Neuronal stem cell (in vitro differentiated cells): ENCODE measurements around the gene FOXN3.

ENCODE experiments used
- DNase-seq: peaks from one replicate; pipeline ENCODE4 v3.0.0-alpha.2; 2013; ENCODE audit warnings: low spot score
- H2AFZ ChIP-seq: one replicate; pipeline ENCODE4 v1.6.1; 2013; ENCODE audit warnings: mild to moderate bottlenecking, low read length, inconsistent platforms
- H2AK5ac ChIP-seq: 2 replicates; pipeline ENCODE4 v1.6.1; 2013; ENCODE audit warnings: low read depth, mild to moderate bottlenecking, inconsistent platforms, low read length, moderate library complexity, mixed read lengths
- H2BK120ac ChIP-seq: 2 replicates; pipeline ENCODE4 v1.6.1; 2013; ENCODE audit warnings: low read depth, mild to moderate bottlenecking, inconsistent platforms, low read length, moderate library complexity, mixed read lengths
- H2BK12ac ChIP-seq: one replicate; pipeline ENCODE4 v1.6.1; 2013; ENCODE audit warnings: low read length, inconsistent platforms
- H2BK15ac ChIP-seq: 2 replicates; pipeline ENCODE4 v1.6.1; 2013; ENCODE audit warnings: mild to moderate bottlenecking, low read length, inconsistent platforms, mixed read lengths
- H2BK5ac ChIP-seq: one replicate; pipeline ENCODE4 v1.6.1; 2013; ENCODE audit warnings: inconsistent platforms, mild to moderate bottlenecking, low read length, moderate library complexity
- H3K14ac ChIP-seq: one replicate; pipeline ENCODE4 v1.6.1; 2013; ENCODE audit warnings: low read length, inconsistent platforms
- H3K18ac ChIP-seq: 2 replicates; pipeline ENCODE4 v1.6.1; 2013; ENCODE audit warnings: low read length, inconsistent platforms
- H3K23ac ChIP-seq: 2 replicates; pipeline ENCODE4 v1.6.1; 2013; ENCODE audit warnings: low read depth, mild to moderate bottlenecking, mixed read lengths, low read length, inconsistent platforms; ENCODE audit not compliant: poor library complexity
- H3K27ac ChIP-seq: replicated peaks from 3 replicates; pipeline ENCODE4 v1.5.1; 2013; ENCODE audit warnings: low read length, inconsistent platforms
- H3K27me3 ChIP-seq, 3 experiments: 2 replicates each; pipeline ENCODE4 v1.6.1; 2013; ENCODE audit warnings: low read length in 3 of 3, mild to moderate bottlenecking in 2 of 3, inconsistent platforms in 1 of 3, low read depth in 1 of 3, mixed read lengths in 1 of 3, moderate library complexity in 1 of 3; ENCODE audit not compliant: control insufficient read depth in 3 of 3, insufficient read depth in 3 of 3
- H3K36me3 ChIP-seq, 2 donors: replicated peaks in 1 of 2; 2 replicates each; pipeline ENCODE4 v1.6.1; 2013; ENCODE audit warnings: low read length in 2 of 2; ENCODE audit not compliant: control insufficient read depth in 2 of 2, insufficient read depth in 2 of 2
- H3K4ac ChIP-seq: 2 replicates; pipeline ENCODE4 v1.6.1; 2013; ENCODE audit warnings: inconsistent platforms, mild to moderate bottlenecking, low read length, moderate library complexity
- H3K4me1 ChIP-seq, 2 donors: 1 replicate in 1 of 2; 2 replicates in 1 of 2; pipeline ENCODE4 v1.6.1; 2013; ENCODE audit warnings: low read length in 2 of 2, low read depth in 1 of 2; ENCODE audit not compliant: control insufficient read depth in 2 of 2, insufficient read depth in 1 of 2
- H3K4me2 ChIP-seq: one replicate; pipeline ENCODE4 v1.6.1; 2013; ENCODE audit warnings: mild to moderate bottlenecking, low read length, inconsistent platforms; ENCODE audit not compliant: insufficient read depth, poor library complexity, severe bottlenecking
- H3K4me3 ChIP-seq, 2 donors: 2 replicates each; pipeline ENCODE4 v1.5.1; 2013; ENCODE audit warnings: low read length in 2 of 2, mild to moderate bottlenecking in 2 of 2, inconsistent platforms in 1 of 2, moderate library complexity in 1 of 2
- H3K79me1 ChIP-seq: one replicate; pipeline ENCODE4 v1.6.1; 2013; ENCODE audit warnings: low read depth, mild to moderate bottlenecking, inconsistent platforms, low read length, moderate library complexity
- H3K9ac ChIP-seq: one replicate; pipeline ENCODE4 v1.6.1; 2013; ENCODE audit warnings: mild to moderate bottlenecking, low read depth, low read length, inconsistent platforms; ENCODE audit not compliant: poor library complexity
- H3K9me3 ChIP-seq, 2 donors: replicated peaks in 1 of 2; 2 replicates each; pipeline versions ENCODE3 to v1.6.1; 2013; ENCODE audit warnings: low read length in 2 of 2, mild to moderate bottlenecking in 2 of 2, inconsistent platforms in 1 of 2, low read depth in 1 of 2, mixed read lengths in 1 of 2, moderate library complexity in 1 of 2; ENCODE audit not compliant: control insufficient read depth in 2 of 2, insufficient read depth in 1 of 2
- H4K8ac ChIP-seq: one replicate; pipeline ENCODE4 v1.6.1; 2013; ENCODE audit warnings: low read depth, mild to moderate bottlenecking, inconsistent platforms, low read length, moderate library complexity
- H4K91ac ChIP-seq: one replicate; pipeline ENCODE4 v1.6.1; 2013; ENCODE audit warnings: low read length, low read depth, mild to moderate bottlenecking, inconsistent platforms; ENCODE audit not compliant: poor library complexity
- WGBS, 2 donors: extraction: QIAGEN DNeasy Blood & Tissue Kit; methylation state at CpG; one replicate each; pipeline ENCODE4 v1.1.7; 2013; ENCODE audit warnings: missing lambda C conversion rate in 2 of 2, mixed read lengths in 1 of 2; ENCODE audit not compliant: insufficient read length in 2 of 2, insufficient replicate concordance in 1 of 2; ENCODE audit errors: extremely low coverage in 2 of 2; 5-methylcytosine and 5-hydroxymethylcytosine counted together

The FOXN3 gene

DNA sequence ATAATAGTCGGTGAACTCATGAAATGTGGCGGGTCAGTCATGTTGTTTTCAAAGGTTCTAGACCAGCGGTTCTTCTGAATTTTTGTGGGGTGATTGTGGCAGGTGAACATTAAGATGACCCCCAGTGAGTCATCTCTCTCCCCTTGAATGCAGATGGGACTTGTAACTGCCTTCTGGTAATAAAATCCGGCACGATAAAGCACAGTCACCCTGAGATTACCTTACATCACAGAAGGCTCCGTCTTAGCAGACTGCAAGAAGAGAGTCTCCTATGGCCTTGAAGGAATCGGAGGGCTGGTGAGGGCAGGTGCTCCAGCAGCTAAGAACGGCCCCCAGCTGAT lies 189.6 kb downstream of the FOXN3 start:
- no CpG with 5 or more reads among the region's 8 CpGs for WGBS, 2 donors

DNA sequence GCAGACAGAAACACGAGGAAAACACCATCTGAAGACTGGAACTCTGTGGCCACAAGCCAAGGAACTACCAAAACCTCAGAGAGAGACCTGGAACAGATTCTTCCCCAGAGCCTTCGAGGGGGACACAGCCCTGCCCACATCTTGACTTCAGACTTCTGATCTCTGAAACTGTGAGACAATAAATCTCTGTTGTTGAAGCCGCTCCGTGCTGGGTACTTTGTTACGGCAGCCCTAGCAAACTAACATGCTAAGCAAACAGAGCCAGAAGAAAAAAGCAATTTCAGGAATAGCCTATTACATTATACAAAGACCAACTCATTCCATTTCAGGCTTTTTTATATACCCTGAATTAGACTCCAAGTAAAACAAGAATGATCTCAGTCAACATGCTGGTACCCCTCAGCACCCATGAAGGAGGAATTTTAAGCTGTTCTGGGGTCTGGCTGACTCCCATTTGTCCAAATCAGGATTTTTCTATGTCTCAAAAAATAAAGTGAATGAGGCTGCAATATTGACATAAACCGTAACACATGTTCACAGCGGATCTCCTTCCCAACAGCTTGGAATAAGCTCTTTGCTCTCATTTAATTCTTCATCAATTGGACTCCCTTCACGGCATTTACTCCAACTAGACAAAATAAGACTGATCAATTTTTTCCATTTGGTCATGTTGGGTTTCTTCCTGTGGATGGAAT lies 190.1 kb downstream of the FOXN3 start:
- no peaks in the 10 kb centered on the region for H3K27me3 ChIP-seq
- no peak overlapping the region for H2BK15ac ChIP-seq
- no CpG with 5 or more reads among the region's 8 CpGs for WGBS, 2 donors
- H4K91ac ChIP-seq, result no peak overlapping the region
- no peaks in the 10 kb centered on the region for H3K36me3 ChIP-seq
- DNase-seq, result no peak
- H2BK5ac ChIP-seq, result no peak overlapping the region
- no peak overlapping the region for H3K4me3 ChIP-seq
- H3K79me1 ChIP-seq, result no peaks in the 10 kb centered on the region
- no peak overlapping the region for H3K4ac ChIP-seq
- no peak overlapping the region for H2BK120ac ChIP-seq
- no peak overlapping the region for H3K9ac ChIP-seq
- H3K18ac ChIP-seq, result no peak overlapping the region
- no peak overlapping the region for H2AFZ ChIP-seq
- H3K14ac ChIP-seq, result no peak overlapping the region
- H3K9me3 ChIP-seq, result no peaks in the 10 kb centered on the region
- H2AK5ac ChIP-seq, result no peak overlapping the region
- no peak overlapping the region for H3K4me2 ChIP-seq
- no peak overlapping the region for H2BK12ac ChIP-seq
- H3K4me1 ChIP-seq, result no peaks in the 10 kb centered on the region
- H3K27ac ChIP-seq, result no peak overlapping the region
- no peak overlapping the region for H3K23ac ChIP-seq
- H4K8ac ChIP-seq, result no peak overlapping the region

More for the DNA sequence above, 189.6 kb downstream of the FOXN3 start:
- no peaks in the 10 kb centered on the region for H3K79me1 ChIP-seq
- H3K4me1 ChIP-seq, result peaks cover 0 to under 1% of the 10 kb centered on the region in 2 donors
- DNase-seq, result no peak
- H3K27ac ChIP-seq, result no peak overlapping the region
- H2BK120ac ChIP-seq, result no peak overlapping the region
- no peak overlapping the region for H2AK5ac ChIP-seq
- no peak overlapping the region for H3K18ac ChIP-seq
- no peaks in the 10 kb centered on the region for H3K9me3 ChIP-seq
- no peaks in the 10 kb centered on the region for H3K27me3 ChIP-seq
- H2BK15ac ChIP-seq, result no peak overlapping the region
- no peak overlapping the region for H2AFZ ChIP-seq
- H3K14ac ChIP-seq, result no peak overlapping the region
- no peak overlapping the region for H3K4me2 ChIP-seq
- no peak overlapping the region for H4K91ac ChIP-seq
- no peak overlapping the region for H2BK5ac ChIP-seq
- no peak overlapping the region for H3K4me3 ChIP-seq
- no peaks in the 10 kb centered on the region for H3K36me3 ChIP-seq
- no peak overlapping the region for H3K23ac ChIP-seq
- no peak overlapping the region for H2BK12ac ChIP-seq
- no peak overlapping the region for H3K9ac ChIP-seq
- H3K4ac ChIP-seq, result no peak overlapping the region
- H4K8ac ChIP-seq, result no peak overlapping the region

DNA sequence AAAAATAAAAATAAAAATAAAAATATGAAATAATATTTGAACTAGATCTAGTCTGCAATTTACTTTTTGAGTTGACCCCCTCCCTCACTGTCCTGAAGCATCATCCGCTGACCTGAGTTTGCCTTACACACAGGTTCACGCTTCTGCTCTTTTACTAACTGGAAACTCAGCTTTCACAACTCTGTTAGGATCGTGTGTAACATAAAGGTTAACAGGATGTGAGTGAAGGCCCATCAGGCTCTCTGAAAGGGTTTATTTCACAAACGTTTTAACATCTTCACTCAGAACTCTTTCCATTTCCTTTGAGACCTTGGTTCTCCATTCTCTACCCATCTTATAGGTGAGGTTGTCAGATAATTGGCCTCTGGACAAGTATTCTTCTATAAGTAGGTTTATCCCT lies 191.4 kb downstream of the FOXN3 start:
- Histone ChIP-seq H3K4me3 (no peak overlapping the region), H3K4me1 (peaks cover 0 to 2% of the 10 kb centered on the region in 2 donors), H3K23ac (no peak overlapping the region), H4K8ac (no peak overlapping the region), H3K4ac (no peak overlapping the region), H3K14ac (no peak overlapping the region), H3K27me3 (no peaks in the 10 kb centered on the region), H3K79me1 (no peaks in the 10 kb centered on the region), H2BK15ac (no peak overlapping the region), H2AFZ (no peak overlapping the region), H3K9ac (no peak overlapping the region), H2BK5ac (no peak overlapping the region), H4K91ac (no peak overlapping the region), H3K9me3 (no peaks in the 10 kb centered on the region), H3K4me2 (no peak overlapping the region), H3K18ac (no peak overlapping the region), H2BK12ac (no peak overlapping the region), H3K27ac (no peak overlapping the region), H2AK5ac (no peak overlapping the region), H3K36me3 (no peaks in the 10 kb centered on the region), H2BK120ac (no peak overlapping the region)
- DNase-seq, result no peak
- WGBS, 2 donors, result no CpG with 5 or more reads among the region's 4 CpGs

GRCh38 chr14:89221109-89221810 lies 195.8 kb downstream of the FOXN3 start:
- H3K4me2 ChIP-seq, result no peak overlapping the region
- H4K8ac ChIP-seq, result no peak overlapping the region
- H2BK12ac ChIP-seq, result no peak overlapping the region
- no peak overlapping the region for H3K14ac ChIP-seq
- H3K27me3 ChIP-seq, result no peaks in the 10 kb centered on the region
- H3K79me1 ChIP-seq, result peaks cover 3% of the 10 kb centered on the region
- no peaks in the 10 kb centered on the region for H3K9me3 ChIP-seq
- no peak overlapping the region for H2BK120ac ChIP-seq
- H4K91ac ChIP-seq, result no peak overlapping the region
- no peak overlapping the region for H3K27ac ChIP-seq
- H3K4me3 ChIP-seq, result no peak overlapping the region
- no peaks in the 10 kb centered on the region for H3K36me3 ChIP-seq
- H2AK5ac ChIP-seq, result no peak overlapping the region
- H2AFZ ChIP-seq, result no peak overlapping the region
- no CpG with 5 or more reads among the region's 5 CpGs for WGBS, 2 donors
- no peak for DNase-seq
- H3K9ac ChIP-seq, result no peak overlapping the region
- H3K4ac ChIP-seq, result no peak overlapping the region
- H2BK15ac ChIP-seq, result no peak overlapping the region
- peaks cover 0 to 2% of the 10 kb centered on the region in 2 donors for H3K4me1 ChIP-seq
- no peak overlapping the region for H3K23ac ChIP-seq
- H2BK5ac ChIP-seq, result no peak overlapping the region
- no peak overlapping the region for H3K18ac ChIP-seq
